ENCODE results near the gene PCNX2.

DNA sequence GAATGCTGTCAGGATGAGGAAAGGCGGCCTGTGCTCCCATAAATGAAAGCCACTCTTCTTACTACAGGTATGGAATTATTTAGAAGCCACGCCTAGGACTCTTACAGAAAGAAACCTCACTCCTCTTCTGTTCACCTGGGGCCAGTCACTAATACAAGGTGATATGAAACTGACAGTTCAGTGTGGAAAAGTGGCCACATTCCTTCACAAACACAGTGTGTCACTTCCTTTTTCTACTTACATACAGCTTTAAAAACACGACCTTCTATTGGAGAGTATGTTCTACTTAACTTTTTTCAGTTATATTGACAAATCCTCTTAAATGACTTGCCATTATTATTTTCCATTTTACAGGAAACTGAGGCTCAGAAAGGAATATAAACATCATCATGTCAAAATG, 163.1 kb downstream of the PCNX2 start:
- TF ChIP-seq CEBPB (IDR thresholded peaks at IDR 0.05; ENCODE audit: low read depth) (no peak), POLR2A (IDR thresholded peaks at IDR 0.05; ENCODE audit: borderline replicate concordance, extremely low read depth, insufficient read depth, insufficient read length) (no peak), RAD21 (IDR thresholded peaks at IDR 0.05; ENCODE audit: low read depth) (no peak), YY1 (IDR thresholded peaks at IDR 0.05; ENCODE audit: extremely low read depth, insufficient replicate concordance, low read depth, low read length) (no peak), POLR2AphosphoS5 (IDR thresholded peaks at IDR 0.05; ENCODE audit: low read depth, low read length) (no peak), JUND (IDR thresholded peaks at IDR 0.05) (no peak), EZH2 (IDR thresholded peaks at IDR 0.05) (no peak), EZH2phosphoT487 (IDR thresholded peaks at IDR 0.05; ENCODE audit: borderline replicate concordance) (no peak), FOSL1 (IDR thresholded peaks at IDR 0.05; ENCODE audit: low read depth) (no peak), SRF (IDR thresholded peaks at IDR 0.05; ENCODE audit: low read depth) (no peak)
- TF ChIP-seq, protein P1, sequence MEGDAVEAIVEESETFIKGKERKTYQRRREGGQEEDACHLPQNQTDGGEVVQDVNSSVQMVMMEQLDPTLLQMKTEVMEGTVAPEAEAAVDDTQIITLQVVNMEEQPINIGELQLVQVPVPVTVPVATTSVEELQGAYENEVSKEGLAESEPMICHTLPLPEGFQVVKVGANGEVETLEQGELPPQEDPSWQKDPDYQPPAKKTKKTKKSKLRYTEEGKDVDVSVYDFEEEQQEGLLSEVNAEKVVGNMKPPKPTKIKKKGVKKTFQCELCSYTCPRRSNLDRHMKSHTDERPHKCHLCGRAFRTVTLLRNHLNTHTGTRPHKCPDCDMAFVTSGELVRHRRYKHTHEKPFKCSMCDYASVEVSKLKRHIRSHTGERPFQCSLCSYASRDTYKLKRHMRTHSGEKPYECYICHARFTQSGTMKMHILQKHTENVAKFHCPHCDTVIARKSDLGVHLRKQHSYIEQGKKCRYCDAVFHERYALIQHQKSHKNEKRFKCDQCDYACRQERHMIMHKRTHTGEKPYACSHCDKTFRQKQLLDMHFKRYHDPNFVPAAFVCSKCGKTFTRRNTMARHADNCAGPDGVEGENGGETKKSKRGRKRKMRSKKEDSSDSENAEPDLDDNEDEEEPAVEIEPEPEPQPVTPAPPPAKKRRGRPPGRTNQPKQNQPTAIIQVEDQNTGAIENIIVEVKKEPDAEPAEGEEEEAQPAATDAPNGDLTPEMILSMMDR (IDR thresholded peaks at IDR 0.05 in 2 of 3, conservative IDR thresholded peaks at IDR 0.05 in 1 of 3; ENCODE audit: borderline replicate concordance in 1 of 3, insufficient read depth in 1 of 3, low read depth in 2 of 3, low read length in 2 of 3) = no peak
- TF ChIP-seq, protein P2, sequence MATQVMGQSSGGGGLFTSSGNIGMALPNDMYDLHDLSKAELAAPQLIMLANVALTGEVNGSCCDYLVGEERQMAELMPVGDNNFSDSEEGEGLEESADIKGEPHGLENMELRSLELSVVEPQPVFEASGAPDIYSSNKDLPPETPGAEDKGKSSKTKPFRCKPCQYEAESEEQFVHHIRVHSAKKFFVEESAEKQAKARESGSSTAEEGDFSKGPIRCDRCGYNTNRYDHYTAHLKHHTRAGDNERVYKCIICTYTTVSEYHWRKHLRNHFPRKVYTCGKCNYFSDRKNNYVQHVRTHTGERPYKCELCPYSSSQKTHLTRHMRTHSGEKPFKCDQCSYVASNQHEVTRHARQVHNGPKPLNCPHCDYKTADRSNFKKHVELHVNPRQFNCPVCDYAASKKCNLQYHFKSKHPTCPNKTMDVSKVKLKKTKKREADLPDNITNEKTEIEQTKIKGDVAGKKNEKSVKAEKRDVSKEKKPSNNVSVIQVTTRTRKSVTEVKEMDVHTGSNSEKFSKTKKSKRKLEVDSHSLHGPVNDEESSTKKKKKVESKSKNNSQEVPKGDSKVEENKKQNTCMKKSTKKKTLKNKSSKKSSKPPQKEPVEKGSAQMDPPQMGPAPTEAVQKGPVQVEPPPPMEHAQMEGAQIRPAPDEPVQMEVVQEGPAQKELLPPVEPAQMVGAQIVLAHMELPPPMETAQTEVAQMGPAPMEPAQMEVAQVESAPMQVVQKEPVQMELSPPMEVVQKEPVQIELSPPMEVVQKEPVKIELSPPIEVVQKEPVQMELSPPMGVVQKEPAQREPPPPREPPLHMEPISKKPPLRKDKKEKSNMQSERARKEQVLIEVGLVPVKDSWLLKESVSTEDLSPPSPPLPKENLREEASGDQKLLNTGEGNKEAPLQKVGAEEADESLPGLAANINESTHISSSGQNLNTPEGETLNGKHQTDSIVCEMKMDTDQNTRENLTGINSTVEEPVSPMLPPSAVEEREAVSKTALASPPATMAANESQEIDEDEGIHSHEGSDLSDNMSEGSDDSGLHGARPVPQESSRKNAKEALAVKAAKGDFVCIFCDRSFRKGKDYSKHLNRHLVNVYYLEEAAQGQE (IDR thresholded peaks at IDR 0.05; ENCODE audit: low read depth) = no peak
- TF ChIP-seq, protein P3, sequence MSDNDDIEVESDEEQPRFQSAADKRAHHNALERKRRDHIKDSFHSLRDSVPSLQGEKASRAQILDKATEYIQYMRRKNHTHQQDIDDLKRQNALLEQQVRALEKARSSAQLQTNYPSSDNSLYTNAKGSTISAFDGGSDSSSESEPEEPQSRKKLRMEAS (IDR thresholded peaks at IDR 0.05) = no peak

Measured in HCT116 (cell line).